Mucosa of gallbladder (tissue), 1 donor: ENCODE results near the gene CUX1. TPM values are rescaled to one million over a fixed set of nuclear protein-coding genes. Genes with fewer than 3 reads are reported as not detected.
A peak's percentile ranks its signal among the peaks of the same experiment; 100 is the strongest.

ENCODE experiments used
- DNase-seq: peaks from one replicate; pipeline ENCODE4 v3.0.0-alpha.2; 2020; ENCODE audit warnings: low spot score
- total RNA-seq: library from RNA; stranded (reverse); gene quantifications from one replicate; pipeline ENCODE4 v1.2.1, GENCODE V29; 2021
- donor health status: DM: no; HTN: no; CAD: no.

Gene CUX1
- total RNA-seq, 1 donor from 2014 or later: 129 TPM

GRCh38 chr7:102072003-102072402, 254.6 kb downstream of the CUX1 start:
- no peak for DNase-seq

DNA sequence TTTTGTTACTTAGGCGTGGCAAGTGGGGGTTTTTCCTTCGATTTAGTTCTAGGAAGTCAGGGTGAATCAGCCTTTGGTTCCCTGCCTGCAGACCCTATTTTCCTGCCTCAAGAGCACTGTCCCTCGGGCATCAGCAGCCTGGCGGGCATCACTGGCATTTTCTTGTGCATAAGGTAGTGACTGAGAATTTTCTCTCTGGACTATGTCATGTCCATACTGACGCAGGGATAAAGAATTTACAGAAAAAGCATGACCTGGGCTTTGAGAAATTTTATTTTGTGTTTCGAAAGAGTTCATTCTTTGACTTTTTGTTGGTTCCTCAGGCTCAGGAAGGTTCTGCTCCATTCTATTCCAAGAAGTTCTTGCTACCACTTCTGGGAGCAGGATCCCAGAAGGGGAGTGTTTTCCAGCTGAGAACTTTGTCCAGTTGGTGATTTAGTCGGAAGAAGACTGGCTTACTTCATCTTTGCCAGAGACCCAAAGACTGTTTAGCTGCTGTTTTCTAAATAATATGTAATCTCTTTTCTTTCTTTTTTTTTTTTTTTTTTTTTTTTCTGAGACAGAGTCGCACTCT, 255.3 kb downstream of the CUX1 start:
- DNase-seq: no peak

DNA sequence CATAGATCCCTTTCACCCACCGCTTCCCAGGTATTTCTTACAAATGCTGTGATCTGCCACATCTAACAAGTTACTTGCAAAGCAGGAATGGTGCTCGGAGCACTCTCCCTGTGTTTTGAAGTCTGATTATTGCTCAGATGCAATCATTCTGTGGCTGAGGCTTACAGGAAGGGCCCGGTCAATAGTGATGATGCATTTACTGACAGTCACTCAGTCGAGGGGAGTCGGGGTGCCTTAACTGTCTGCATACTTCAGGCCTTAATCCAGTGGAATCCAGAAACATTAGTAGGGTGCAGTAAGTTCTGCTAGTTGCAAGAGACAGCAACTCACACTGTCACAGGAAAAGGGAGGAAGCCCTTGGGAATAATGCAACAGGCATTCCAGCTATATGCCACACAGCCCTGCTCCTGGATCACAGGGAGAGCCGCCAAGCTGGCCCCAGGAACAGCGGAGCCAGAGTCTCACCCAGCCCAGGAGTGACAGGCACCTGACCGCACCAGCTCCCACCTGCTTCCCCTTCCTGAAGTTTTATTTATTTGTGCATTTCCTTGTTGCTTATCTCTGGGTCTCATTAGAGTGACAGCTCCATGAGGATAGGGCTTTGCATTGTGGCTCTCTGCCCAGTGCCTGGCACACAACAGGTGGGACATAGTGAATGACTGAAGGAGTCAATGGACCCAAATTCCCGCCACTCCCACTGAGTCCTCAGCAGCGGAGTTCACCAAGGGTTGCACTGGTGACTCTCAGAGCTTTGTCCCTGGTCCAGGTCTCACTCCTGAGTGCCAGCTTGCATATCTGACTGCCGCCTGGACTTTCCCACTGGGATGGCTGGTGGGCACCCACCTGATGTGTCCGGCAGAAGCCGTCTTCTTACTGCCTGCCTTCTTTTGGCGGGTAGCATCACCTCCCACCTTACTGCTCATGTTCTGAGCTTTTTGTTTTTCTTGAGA, 256.8 kb downstream of the CUX1 start:
- no peak for DNase-seq

DNA sequence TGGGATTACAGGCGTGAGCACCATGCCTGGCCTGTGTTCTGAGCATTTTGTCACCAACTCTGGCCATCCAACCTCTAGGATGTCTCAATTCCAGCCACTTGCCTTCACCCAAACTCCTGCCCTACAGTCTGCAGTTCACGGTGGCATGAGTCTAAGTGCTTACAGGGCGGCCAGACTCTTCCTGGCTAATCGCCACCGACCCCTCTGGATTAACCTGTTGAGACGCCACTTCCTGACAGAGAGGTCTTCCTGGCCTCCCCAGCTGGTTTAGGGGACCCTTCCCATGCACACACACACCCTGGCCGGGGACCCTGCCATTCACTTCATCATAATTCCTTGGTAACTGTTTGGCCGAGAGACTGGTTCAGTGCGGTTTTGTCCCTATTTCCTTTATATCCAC, 257.7 kb downstream of the CUX1 start:
- DNase-seq: no peak

GRCh38 chr7:102075553-102076135, 258.2 kb downstream of the CUX1 start:
- DNase-seq: no peak

- no peak for DNase-seq
These were observed 259.7 kb downstream of the CUX1 start for GRCh38 chr7:102077081-102077480.

- DNase-seq: no peak
These were observed 262.0 kb downstream of the CUX1 start for GRCh38 chr7:102079140-102080018.

GRCh38 chr7:102080019-102080433, 262.6 kb downstream of the CUX1 start:
- DNase-seq: no peak

- no peak for DNase-seq
These were observed 263.2 kb downstream of the CUX1 start for GRCh38 chr7:102080434-102081243.

DNA sequence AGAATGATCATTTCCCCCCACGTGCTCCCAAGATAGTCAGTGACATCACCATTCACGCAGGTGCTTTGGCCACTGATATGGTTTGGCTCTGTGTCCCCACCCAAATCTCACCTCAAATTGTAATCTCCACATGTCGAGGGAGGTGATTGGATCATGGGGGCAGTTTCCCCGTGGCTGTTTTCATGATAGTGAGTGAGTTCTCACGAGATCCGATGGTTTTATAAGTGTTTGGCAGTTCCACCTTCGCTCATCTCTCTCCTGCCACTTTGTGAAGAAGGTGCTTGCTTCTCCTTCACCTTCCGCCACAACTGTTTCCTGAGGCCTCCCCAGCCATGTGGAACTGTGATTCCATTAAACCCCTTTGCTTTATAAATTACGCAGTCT, 263.8 kb downstream of the CUX1 start:
- DNase-seq: no peak

DNA sequence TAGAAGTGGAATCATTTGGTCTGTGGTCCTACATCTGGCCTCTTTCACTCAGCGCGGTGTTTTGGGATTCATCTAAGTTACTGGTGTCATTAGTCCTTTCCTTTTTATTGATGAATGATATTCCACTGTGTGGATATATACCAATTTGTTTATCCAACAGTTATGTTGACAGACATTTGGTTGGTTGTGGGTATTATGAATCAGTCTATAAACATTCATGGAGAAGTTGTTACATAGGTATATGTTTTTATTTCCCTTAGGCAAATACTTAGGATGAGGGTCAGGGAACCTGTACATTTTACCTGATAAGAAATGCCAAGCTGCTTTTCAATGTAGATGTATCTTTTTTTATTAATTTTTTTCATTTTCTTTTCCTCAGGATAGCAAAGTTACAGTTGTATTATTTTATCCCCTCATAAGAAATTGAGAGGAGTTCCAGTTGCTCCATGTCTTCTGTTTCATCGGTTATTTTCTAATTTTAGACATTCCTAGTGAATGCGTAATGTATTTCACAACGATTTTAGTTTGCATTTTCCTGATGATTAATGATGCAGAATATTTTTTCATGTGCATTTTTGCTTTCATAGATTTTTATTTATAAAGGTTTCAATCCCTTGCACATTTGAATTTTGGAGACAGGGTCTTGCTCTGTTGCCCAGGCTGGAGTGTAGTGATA, 265.4 kb downstream of the CUX1 start:
- DNase-seq: no peak

DNA sequence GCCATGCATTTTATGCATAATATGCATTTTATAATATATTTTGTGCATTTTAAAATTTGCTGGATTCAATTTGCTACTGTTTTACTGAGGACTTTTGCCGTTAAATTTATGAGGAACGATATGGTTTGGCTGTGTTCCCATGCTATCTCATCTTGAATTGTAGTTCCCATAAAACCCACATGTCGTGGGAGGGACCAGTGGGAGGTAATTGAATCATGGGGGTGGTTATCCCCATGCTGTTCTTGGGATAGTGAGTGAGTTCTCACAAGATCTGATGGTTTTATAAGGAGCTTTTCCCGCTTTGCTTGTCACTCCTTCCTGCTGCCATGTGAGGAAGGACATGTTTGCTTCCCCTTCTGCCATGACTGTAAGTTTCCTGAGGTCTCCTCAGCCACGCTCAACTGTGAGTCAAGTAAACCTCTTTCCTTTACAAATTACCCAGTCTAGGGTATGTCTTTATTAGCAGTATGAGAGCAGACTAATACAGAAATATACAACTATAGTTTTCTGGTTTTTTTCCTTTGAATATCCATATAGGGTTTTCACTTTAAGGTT, 267.9 kb downstream of the CUX1 start:
- DNase-seq: no peak

GRCh38 chr7:102089175-102090098, 272.0 kb downstream of the CUX1 start:
- no peak for DNase-seq

DNA sequence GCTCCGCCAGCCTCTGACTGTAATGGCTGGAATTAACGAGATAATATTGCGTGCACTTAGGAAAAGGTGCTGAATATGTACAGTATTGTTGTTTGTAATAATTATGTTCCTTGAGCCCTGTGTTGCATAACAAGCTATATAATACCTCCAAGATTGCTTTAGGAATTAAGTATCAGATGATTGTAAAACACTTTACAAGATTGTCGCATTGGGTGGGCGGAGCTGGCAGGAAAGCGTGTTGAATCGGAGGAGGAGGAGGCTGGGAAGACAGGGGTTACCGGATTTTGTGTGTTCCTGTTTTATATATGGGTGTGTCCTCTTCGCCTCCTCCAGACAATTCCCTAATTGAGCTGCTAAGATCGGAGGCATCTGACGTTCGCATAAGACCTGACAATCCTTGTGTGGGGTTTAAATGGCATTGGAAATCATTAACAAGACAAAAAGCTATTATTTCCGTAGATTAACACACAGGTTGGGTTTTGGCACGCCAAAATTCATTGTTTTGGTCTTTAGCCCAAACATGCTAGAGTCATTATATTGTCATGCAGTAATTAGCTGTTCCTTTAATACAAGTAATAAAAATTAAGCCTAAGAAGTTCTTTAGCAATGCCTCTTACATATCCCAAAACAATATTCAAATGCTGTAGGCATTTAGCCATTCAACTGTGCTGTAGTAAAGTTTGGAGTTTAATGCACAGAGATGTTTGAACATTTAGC, 276.3 kb downstream of the CUX1 start:
- no peak for DNase-seq

- no peak for DNase-seq
These were observed 276.9 kb downstream of the CUX1 start for GRCh38 chr7:102094316-102094650.

GRCh38 chr7:102095321-102096011, 278.0 kb downstream of the CUX1 start:
- peak; percentile 17 for DNase-seq

- DNase-seq: no peak
These were observed 278.5 kb downstream of the CUX1 start for GRCh38 chr7:102096012-102096332.
